Stimulated activated naive CD8-positive, alpha-beta T cell treated with anti-CD3 and anti-CD28 coated beads, Interleukin-15, Interleukin-2, amounts not matched to agents 100 U/mL and 50 U/mL, for 24 hours (primary cell): Measurements from ENCODE around the gene KRTAP19-6.
"Not testable (repeated sequence)": the region's sequence is repeated elsewhere in the genome, so short reads cannot be mapped to it uniquely, and the experiment has no call there.

Experiments used
- ATAC-seq: fragments of 150-1000 bp; cut with Tn5 transposase; one replicate; pipeline ENCODE4 v1.10.0; 2021
- DNase-seq: peaks from one replicate; pipeline ENCODE4 v3.0.0; 2021

The KRTAP19-6 gene

GRCh38 chr21:30541764-30542163 lies at the start of gene KRTAP19-6:
Gene KRTAP19-6 (minus strand): TSS chr21:30541864. CDS start chr21:30541833, 31 bp downstream.
- ATAC-seq (no peak), DNase-seq (no peak)

- no peak for ATAC-seq
Measured at GRCh38 chr21:30590297-30590696, 48.6 kb upstream of the KRTAP19-6 start, which contains the start of gene KRTAP22-2. Gene KRTAP22-2 (minus strand): TSS chr21:30590397.

GRCh38 chr21:30582870-30583269 lies 41.2 kb upstream of the KRTAP19-6 start:
- ATAC-seq (no peak), DNase-seq (no peak)

More at GRCh38 chr21:30590297-30590696, 48.6 kb upstream of the KRTAP19-6 start, which contains the start of gene KRTAP22-2:
- DNase-seq = no peak

- DNase-seq (no peak), ATAC-seq (no peak)
Measured at GRCh38 chr21:30580132-30580531, 38.5 kb upstream of the KRTAP19-6 start.

- no peak for ATAC-seq
Measured at GRCh38 chr21:30579346-30579745, 37.7 kb upstream of the KRTAP19-6 start.

GRCh38 chr21:30577766-30578165 lies 36.1 kb upstream of the KRTAP19-6 start:
- no peak for DNase-seq
- ATAC-seq = no peak

More at GRCh38 chr21:30579346-30579745, 37.7 kb upstream of the KRTAP19-6 start:
- DNase-seq = no peak

GRCh38 chr21:30567617-30568016 lies 26.0 kb upstream of the KRTAP19-6 start:
- no peak for DNase-seq
- no peak for ATAC-seq

GRCh38 chr21:30563630-30564029 lies 22.0 kb upstream of the KRTAP19-6 start:
- ATAC-seq (no peak), DNase-seq (no peak)

GRCh38 chr21:30563072-30563471 lies 21.4 kb upstream of the KRTAP19-6 start:
- ATAC-seq (no peak), DNase-seq (no peak)

GRCh38 chr21:30561957-30562356 lies 20.3 kb upstream of the KRTAP19-6 start:
- DNase-seq (no peak), ATAC-seq (no peak)

GRCh38 chr21:30561264-30561895 lies 19.7 kb upstream of the KRTAP19-6 start, which contains the start of gene KRTAP19-7:
Gene KRTAP19-7 (minus strand): TSS chr21:30561314. CDS start chr21:30561289, 25 bp downstream.
- DNase-seq (no peak), ATAC-seq (no peak)

GRCh38 chr21:30555095-30555494 lies 13.4 kb upstream of the KRTAP19-6 start:
- no peak for ATAC-seq
- no peak for DNase-seq

- no peak for ATAC-seq
- no peak for DNase-seq
Measured at GRCh38 chr21:30552782-30553181, 11.1 kb upstream of the KRTAP19-6 start.

- no peak for ATAC-seq
- no peak for DNase-seq
Measured at GRCh38 chr21:30518876-30519275, 22.8 kb downstream of the KRTAP19-6 start.

GRCh38 chr21:30515681-30516080 lies 26.0 kb downstream of the KRTAP19-6 start:
- no peak for ATAC-seq

GRCh38 chr21:30505621-30506205 lies 36.0 kb downstream of the KRTAP19-6 start:
- not testable (repeated sequence) for DNase-seq, ATAC-seq

More at GRCh38 chr21:30515681-30516080, 26.0 kb downstream of the KRTAP19-6 start:
- no peak for DNase-seq

GRCh38 chr21:30502041-30502440 lies 39.6 kb downstream of the KRTAP19-6 start, which contains the start of gene KRTAP19-5:
Gene KRTAP19-5 (minus strand): TSS chr21:30502141. CDS start chr21:30502090, 51 bp downstream.
- ATAC-seq (no peak), DNase-seq (no peak)

GRCh38 chr21:30497065-30497464 lies 44.6 kb downstream of the KRTAP19-6 start, which contains the start of gene KRTAP19-4:
Gene KRTAP19-4 (minus strand): TSS chr21:30497165. CDS start chr21:30497110, 55 bp downstream.
- no peak for ATAC-seq
- no peak for DNase-seq

GRCh38 chr21:30491963-30492428 lies 49.7 kb downstream of the KRTAP19-6 start, which contains the start of gene KRTAP19-3:
Gene KRTAP19-3 (minus strand): TSS chr21:30492013. CDS start chr21:30491957, 56 bp downstream.
- no peak for DNase-seq

More at GRCh38 chr21:30491963-30492428, 49.7 kb downstream of the KRTAP19-6 start, which contains the start of gene KRTAP19-3:
- no peak for ATAC-seq
